Measurements from ENCODE around the gene TERT. TPM values are rescaled to one million over a fixed set of nuclear protein-coding genes. Genes with fewer than 3 reads are reported as not detected.

The TERT gene
- total and polyA plus RNA-seq, 2 of the 13 experiments (the other 11 are each of a cell fraction or from before 2014, with no cell fraction given), result 4.3 to 5.9 TPM

DNA sequence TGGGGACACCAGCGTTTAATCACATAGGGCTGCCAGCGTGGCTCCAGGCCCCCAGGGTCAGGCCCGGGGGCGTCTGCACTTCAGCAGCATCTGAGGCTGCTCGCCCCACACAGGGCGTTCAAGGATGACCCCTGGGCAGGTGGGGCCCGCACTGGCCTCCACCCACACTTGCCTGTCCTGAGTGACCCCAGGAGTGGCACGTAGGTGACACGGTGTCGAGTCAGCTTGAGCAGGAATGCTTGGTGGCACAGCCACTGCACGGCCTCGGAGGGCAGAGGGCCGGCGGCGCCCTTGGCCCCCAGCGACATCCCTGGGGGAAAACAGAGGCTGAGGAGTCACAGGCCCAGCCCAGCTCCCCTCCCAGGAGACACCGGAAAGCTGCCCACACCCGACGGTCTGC is 40.7 kb downstream of the TERT start (continued):
- TF ChIP-seq EHMT2 (IDR thresholded peaks at IDR 0.05; ENCODE audit: borderline replicate concordance, low read depth, low read length) (no peak), IKZF4 (CRISPR knock-in tag; IDR thresholded peaks at IDR 0.05; ENCODE audit: borderline replicate concordance, low read depth, not compliant biosample characterization) (no peak)

DNA sequence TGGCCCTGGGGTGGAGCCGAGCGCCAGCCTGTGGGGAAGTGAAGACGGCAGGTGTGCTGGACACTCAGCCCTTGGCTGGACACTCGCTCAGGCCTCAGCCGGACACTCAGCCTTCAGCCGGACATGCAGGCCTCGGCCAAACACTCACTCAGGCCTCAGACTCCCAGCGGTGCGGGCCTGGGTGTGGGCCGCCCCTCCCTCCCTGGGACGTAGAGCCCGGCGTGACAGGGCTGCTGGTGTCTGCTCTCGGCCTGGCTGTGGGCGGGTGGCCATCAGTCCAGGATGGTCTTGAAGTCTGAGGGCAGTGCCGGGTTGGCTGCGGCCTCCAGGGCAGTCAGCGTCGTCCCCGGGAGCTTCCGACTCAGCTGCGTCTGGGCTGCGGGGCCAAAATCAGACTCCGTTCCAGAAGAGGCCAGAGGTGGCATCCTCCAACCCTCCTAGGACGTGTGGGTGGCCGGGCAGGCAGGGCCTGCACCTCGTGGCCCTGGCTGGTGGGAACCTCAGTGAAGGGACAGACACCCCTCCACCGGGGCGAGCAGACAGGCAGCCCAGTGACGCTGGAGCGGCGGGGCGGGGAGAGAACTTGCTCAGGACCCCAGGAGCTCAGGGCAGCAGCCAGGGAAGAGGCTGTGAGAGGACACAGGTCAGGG is 41.3 kb downstream of the TERT start:
- intact Hi-C loops (cut with micrococcal nuclease; ENCODE audit: unreplicated experiment), result no loop called here
- no peak for FAIRE-seq
- H2AFZ ChIP-seq (ENCODE audit: low read length), result no peak overlapping the region
- no peaks in the 10 kb centered on the region for H3K4me1 ChIP-seq (ENCODE audit: insufficient read depth, low read length)
- H3K27me3 ChIP-seq (ENCODE audit: control insufficient read depth in 1 of 2, insufficient read depth in 2 of 2, low read length in 2 of 2), result peaks cover 2 to 19% of the 10 kb centered on the region in 2 experiments; a peak in 4 of 5 replicates
- ATAC-seq, result no peak
- H3K79me2 ChIP-seq (ENCODE audit: insufficient read depth, low read length), result no peaks in the 10 kb centered on the region
- no peak for DNase-seq (ENCODE audit: low spot score)
- H3K4me2 ChIP-seq (ENCODE audit: low read depth, low read length), result no peak overlapping the region
- ChIA-PET CTCF (ENCODE audit: low intra/inter-chr PET ratio, low total read pairs) (no interaction called here), POLR2A (no interaction called here)
- TF ChIP-seq ZNF644 (CRISPR knock-in tag; IDR thresholded peaks at IDR 0.05; ENCODE audit: low read depth), result no peak
- in situ Hi-C loops (cut with HindIII; ENCODE audit: extremely low pct_ligation_motif_present, low pct_unique_long_range_greater_than_20kb), result no loop called here
- H3K9me3 ChIP-seq (ENCODE audit: low read length), result no peaks in the 10 kb centered on the region
- H3K4me3 ChIP-seq (replicated peaks in 1 of 3; ENCODE audit: insufficient read depth in 1 of 3, low read depth in 2 of 3, low read length in 3 of 3), result no peak overlapping the region
- BruUV-seq (replicated peaks), result no TSS peak
- H3K27ac ChIP-seq (ENCODE audit: extremely low read length, insufficient read depth, low read length), result no peak overlapping the region
- H3K9ac ChIP-seq (ENCODE audit: insufficient read depth, low read depth, low read length), result no peak overlapping the region
- no peaks in the 10 kb centered on the region for H4K20me1 ChIP-seq (ENCODE audit: insufficient read depth, low read length)
- WGBS (ENCODE audit: low lambda C conversion rate), result 55% methylated on average over 8 of the region's 33 CpGs
- H3K36me3 ChIP-seq (replicated peaks in 1 of 2; ENCODE audit: control insufficient read depth in 1 of 2, insufficient read depth in 2 of 2, low read length in 2 of 2), result no peaks in the 10 kb centered on the region

DNA sequence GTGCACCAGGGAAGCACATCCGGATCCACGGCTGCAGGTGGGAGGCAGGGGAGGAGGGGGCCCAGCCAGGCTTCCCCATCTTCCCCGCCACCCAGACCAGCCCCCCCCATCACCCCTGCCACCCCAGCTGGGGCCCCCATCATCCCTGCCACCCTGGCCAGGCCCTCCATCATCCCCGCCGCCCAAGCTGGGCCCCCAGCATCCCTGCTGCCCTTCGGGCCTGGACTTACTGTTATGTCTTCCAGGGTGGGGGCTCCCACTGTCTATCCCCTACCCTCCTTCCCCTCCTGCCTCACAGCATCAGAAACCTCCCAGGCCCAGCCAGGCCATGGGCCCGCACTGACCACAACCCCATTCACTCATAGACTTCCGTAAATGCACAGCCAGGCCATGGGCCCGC is 42.2 kb downstream of the TERT start:
- no peaks in the 10 kb centered on the region for H3K36me3 ChIP-seq (replicated peaks in 1 of 2; ENCODE audit: control insufficient read depth in 1 of 2, insufficient read depth in 2 of 2, low read length in 2 of 2)
- no peaks in the 10 kb centered on the region for H4K20me1 ChIP-seq (ENCODE audit: insufficient read depth, low read length)
- WGBS (ENCODE audit: low lambda C conversion rate), result 58% methylated on average over 7 of the region's 9 CpGs
- intact Hi-C loops (cut with micrococcal nuclease; ENCODE audit: unreplicated experiment), result no loop called here
- ChIA-PET CTCF (ENCODE audit: low intra/inter-chr PET ratio, low total read pairs) (no interaction called here), POLR2A (no interaction called here)
- H3K4me3 ChIP-seq (replicated peaks in 1 of 3; ENCODE audit: insufficient read depth in 1 of 3, low read depth in 2 of 3, low read length in 3 of 3), result no peak overlapping the region
- H3K9me3 ChIP-seq (ENCODE audit: low read length), result no peaks in the 10 kb centered on the region
- no peak overlapping the region for H3K27ac ChIP-seq (ENCODE audit: extremely low read length, insufficient read depth, low read length)
- no TSS peak for BruUV-seq (replicated peaks)
- H3K9ac ChIP-seq (ENCODE audit: insufficient read depth, low read depth, low read length), result no peak overlapping the region
- no peak for TF ChIP-seq POLR2AphosphoS2 (IDR thresholded peaks at IDR 0.05; ENCODE audit: low read depth, low read length)
- TF ChIP-seq IRF2 (CRISPR knock-in tag; IDR thresholded peaks at IDR 0.05), result no peak
- no peak for TF ChIP-seq FOXA1 (IDR thresholded peaks at IDR 0.05)
- no peak for TF ChIP-seq FOXA1 (CRISPR knock-in tag; IDR thresholded peaks at IDR 0.05)
- TF ChIP-seq FOXO1 (CRISPR knock-in tag; IDR thresholded peaks at IDR 0.05), result no peak
- TF ChIP-seq REPIN1 (CRISPR knock-in tag; IDR thresholded peaks at IDR 0.05; ENCODE audit: borderline replicate concordance, low read depth), result no peak
- TF ChIP-seq ZBTB20 (CRISPR knock-in tag; IDR thresholded peaks at IDR 0.05; ENCODE audit: borderline replicate concordance, low read depth), result no peak
- no peak overlapping the region for H3K4me2 ChIP-seq (ENCODE audit: low read depth, low read length)
- H3K79me2 ChIP-seq (ENCODE audit: insufficient read depth, low read length), result no peaks in the 10 kb centered on the region
- no peak overlapping the region for H2AFZ ChIP-seq (ENCODE audit: low read length)
- ATAC-seq, result no peak
- in situ Hi-C loops (cut with HindIII; ENCODE audit: extremely low pct_ligation_motif_present, low pct_unique_long_range_greater_than_20kb), result no loop called here
- H3K27me3 ChIP-seq (ENCODE audit: control insufficient read depth in 1 of 2, insufficient read depth in 2 of 2, low read length in 2 of 2), result peaks cover 2 to 24% of the 10 kb centered on the region in 2 experiments; a peak in 4 of 5 replicates
- H3K4me1 ChIP-seq (ENCODE audit: insufficient read depth, low read length), result no peaks in the 10 kb centered on the region
- no peak for FAIRE-seq
- DNase-seq (ENCODE audit: low spot score), result no peak

All from HepG2 (cell line).